NCI-H2227 (cell line): ENCODE measurements around the gene SORCS1.

Source experiments
- DNase-seq: peaks from one replicate; lab custom pipeline; 2025; ENCODE audit not compliant: unreplicated experiment; lab: John Stamatoyannopoulos, UW

Gene SORCS1

GRCh38 chr10:106761906-106762305 is 402.6 kb downstream of the SORCS1 start:
- DNase-seq, result no peak

GRCh38 chr10:106757521-106757920 is 407.0 kb downstream of the SORCS1 start:
- DNase-seq, result no peak

GRCh38 chr10:106751091-106751490 is 413.4 kb downstream of the SORCS1 start:
- DNase-seq, result no peak

DNA sequence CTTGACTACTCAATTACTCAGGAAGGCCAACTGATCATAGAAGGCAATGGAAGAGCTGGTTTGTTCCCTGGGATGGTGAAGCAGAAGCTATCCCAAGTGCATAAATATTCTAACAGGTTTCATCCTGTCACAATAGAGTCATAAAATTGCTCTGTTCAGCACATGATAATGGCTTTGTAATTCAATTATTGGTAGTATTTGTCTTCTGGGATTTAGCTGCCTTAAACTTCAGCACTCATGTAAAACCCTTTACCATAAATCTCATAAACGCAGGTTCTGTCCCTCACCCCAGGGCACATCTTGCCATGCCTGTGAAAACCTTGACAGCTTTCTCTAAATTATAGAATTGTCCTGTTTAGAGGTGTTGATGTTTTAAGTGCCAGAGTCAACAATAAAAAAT is 417.6 kb downstream of the SORCS1 start:
- DNase-seq, result no peak

- no peak for DNase-seq
These were observed 423.4 kb downstream of the SORCS1 start for GRCh38 chr10:106741006-106741530.

DNA sequence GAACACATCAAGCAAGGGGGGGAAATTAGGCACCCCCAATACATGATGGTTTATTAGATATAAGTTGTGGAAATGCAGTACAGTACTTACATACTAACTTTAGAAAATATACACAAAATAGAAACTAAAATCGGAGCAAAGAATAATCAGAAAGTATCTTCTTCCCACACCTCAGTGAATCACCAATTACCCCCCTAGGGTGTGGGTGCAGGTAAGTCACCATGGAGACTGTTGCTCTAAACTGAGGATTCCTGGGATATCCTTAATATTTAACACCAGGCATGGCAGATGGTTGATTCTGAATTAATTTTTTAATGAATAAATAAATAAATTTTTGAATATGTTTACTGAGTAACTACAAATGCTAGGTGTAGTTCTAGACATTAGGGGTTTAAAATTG is 424.4 kb downstream of the SORCS1 start:
- DNase-seq, result no peak

- DNase-seq, result no peak
These were observed 430.3 kb downstream of the SORCS1 start for GRCh38 chr10:106734220-106734619.

DNA sequence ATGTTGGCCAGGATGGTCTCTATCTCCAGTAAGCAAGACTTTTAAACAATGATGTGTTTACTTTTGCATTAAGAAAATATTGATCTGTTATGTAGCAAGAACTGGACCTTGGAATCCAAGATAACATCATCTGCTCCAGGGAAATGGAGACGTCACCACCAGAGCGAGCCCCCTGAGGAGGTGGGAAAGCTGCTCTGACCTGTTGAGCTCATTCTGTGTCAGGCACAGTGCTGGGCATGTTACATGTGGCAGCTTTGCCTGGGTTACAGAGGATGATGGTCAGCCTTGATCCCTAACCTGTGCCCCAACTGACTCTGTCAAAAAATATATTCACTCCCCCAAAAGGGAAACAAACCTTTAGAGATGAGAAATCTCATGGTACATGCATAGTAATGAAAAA is 436.3 kb downstream of the SORCS1 start:
- no peak for DNase-seq

- no peak for DNase-seq
These were observed 437.3 kb downstream of the SORCS1 start for GRCh38 chr10:106727170-106727569.

DNA sequence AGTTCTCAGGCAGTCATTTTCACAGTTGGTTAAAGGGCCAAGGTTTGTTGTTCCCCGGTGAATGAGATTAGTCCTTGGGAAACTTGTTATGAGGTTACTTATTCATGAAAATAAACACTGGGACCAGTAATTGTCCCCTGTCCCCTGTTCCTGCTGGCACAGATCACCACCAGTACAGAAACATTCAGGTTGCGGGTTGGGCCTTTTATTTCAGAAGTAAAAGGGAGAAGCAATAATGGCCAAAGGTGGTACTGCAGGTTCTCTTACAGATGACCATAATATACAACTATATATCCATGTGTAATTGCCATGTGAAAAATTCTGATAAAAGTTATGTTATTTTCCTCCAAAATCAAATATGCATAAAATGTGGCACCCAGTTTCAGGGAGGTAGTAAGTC is 442.0 kb downstream of the SORCS1 start:
- DNase-seq, result no peak

- no peak for DNase-seq
These were observed 443.8 kb downstream of the SORCS1 start for GRCh38 chr10:106720683-106721082.

GRCh38 chr10:106716381-106716780 is 448.1 kb downstream of the SORCS1 start:
- no peak for DNase-seq

- DNase-seq, result no peak
These were observed 449.6 kb downstream of the SORCS1 start for GRCh38 chr10:106714734-106715555.

DNA sequence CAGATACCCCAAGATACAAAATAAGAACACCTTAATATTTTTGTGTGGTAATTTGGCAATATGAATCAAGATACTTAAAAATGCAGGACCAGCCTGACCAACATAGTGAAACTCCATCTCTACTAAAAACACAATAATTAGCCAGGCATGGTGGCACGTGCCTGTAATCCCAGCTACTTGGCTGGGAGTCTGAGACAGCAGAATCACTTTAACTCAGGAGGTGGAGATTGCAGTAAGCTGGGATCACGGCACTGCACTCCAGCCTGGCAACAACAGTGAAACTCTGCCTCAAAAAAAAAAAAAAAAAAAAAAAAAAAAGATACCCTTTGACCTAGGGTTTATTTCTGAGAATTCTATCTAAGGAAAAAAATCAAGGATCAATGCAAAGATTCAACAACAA is 450.7 kb downstream of the SORCS1 start:
- DNase-seq, result no peak

DNA sequence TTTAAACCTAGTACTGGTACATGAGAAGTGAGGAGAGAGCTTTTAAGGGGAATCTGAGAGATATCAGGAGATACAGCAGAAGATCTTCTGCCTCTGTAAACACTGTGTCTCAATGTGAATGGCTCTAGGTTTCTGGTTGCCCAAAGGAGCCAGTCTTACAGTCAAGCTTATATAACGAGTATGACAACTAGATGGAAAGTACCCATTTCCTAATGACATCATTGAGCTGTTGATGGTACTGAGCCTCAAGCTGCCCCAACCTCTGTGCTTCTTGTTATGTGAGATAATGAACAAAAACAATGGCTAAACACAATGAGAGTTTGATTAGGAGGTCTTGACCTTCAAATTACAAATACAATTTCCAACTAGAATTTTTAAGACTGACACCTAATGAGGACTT is 451.5 kb downstream of the SORCS1 start:
- DNase-seq, result no peak

GRCh38 chr10:106711313-106711906 is 453.1 kb downstream of the SORCS1 start:
- DNase-seq, result no peak

GRCh38 chr10:106708506-106708905 is 456.0 kb downstream of the SORCS1 start:
- DNase-seq, result no peak

- DNase-seq, result no peak
These were observed 456.8 kb downstream of the SORCS1 start for GRCh38 chr10:106707657-106708056.

DNA sequence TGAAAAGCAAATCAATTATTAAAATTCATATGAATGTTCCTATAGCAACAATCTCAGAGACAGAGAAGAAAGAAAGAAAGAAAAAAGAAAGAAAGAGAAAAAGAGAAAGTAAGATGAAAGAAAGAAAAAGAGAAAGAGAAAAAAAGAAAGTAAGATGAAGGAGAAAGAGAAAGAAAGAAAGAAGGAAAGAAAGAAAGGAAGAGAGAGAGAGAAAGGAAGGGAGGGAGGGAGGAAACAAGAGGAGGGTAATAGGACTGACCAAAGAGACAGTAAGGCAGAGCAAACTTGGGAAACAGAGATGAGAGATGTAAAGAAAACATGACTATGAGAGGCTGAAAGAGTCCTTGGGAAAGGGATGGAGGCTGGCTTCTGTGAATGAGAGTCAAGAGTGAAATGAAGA is 458.4 kb downstream of the SORCS1 start:
- DNase-seq, result no peak

DNA sequence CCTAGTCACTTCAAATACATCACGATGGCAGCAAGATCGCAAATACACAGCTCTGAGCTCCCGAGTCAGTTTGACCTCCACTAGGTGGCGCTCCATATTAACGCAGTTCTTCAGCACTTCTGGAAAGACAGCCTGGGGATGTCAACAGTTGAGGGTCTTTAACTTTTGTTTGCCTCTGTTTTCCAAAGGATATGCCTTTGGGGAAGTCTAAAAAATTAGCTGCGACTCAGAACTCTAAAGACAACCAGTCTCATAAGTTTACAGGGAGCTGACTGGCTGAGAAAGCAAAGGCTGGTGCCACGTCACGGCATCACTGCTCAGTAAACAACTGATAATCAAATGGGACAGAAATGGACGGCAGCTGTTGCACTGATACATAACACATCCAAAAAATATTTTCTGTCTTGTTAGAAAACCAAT is 458.8 kb downstream of the SORCS1 start:
- DNase-seq, result no peak

DNA sequence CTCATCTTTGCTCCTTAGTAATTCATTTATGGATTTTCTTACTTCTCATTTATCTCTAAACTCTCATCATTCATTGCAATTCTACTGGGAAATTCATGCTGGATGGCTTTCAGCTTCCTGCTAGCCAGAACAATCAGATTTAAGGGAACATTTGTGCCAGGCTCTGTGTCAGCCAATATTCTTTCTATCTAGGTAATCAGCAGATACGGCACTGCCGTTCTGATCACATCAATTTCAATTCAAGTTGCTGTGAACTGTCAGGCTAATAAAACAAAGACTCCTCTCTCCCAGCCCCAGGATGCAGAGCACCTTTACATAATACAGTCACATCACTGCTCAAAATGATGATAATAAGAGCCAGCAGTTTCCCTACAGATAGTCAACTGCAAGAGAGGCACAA is 468.3 kb downstream of the SORCS1 start:
- DNase-seq, result no peak

DNA sequence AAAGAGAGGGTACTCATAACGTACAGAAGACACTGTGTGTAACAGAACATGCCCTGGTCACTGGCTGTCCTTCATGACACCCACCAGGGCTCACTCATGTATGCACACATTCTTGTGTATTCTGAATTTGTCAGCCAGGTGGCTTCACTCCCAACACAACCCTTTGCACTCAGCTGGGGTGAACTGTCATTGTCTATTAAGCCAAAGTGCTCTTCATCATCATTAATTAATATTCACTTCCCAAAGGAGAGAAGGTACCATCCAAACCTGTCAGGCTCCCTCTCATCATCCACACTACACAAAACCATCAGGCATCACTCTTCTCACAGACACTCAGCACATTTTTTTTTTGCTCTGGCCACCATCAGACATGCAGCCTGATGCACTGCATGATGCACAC is 469.8 kb downstream of the SORCS1 start:
- no peak for DNase-seq
